Ovary (tissue), 9 donors: ENCODE results near the gene APBA1. TPM values are rescaled to one million over a fixed set of nuclear protein-coding genes. Genes with fewer than 3 reads are reported as not detected.

Experiments
- DNase-seq, 5 donors: peaks; one replicate each; pipeline ENCODE4 v3.0.0-alpha.2; 2019 to 2020
- H3K27ac ChIP-seq, 2 donors: fragments of 200-600 bp; one replicate each; pipeline versions ENCODE4 v1.5.1 to v1.8.0; 2019 to 2022
- H3K27me3 ChIP-seq: fragments of 200-600 bp; one replicate; pipeline ENCODE4 v1.8.0; 2022
- H3K36me3 ChIP-seq: fragments of 200-600 bp; sonication (generic); one replicate; pipeline ENCODE4 v1.5.1; 2019
- H3K4me1 ChIP-seq: one replicate; pipeline ENCODE4 v1.8.1; 2013; ENCODE audit warnings: mild to moderate bottlenecking, moderate library complexity; ENCODE audit not compliant: insufficient read depth
- H3K4me3 ChIP-seq: fragments of 200-600 bp; sonication (generic); one replicate; pipeline ENCODE4 v1.5.1; 2017
- H3K9me3 ChIP-seq, 2 donors: fragments of 200-600 bp in 1 of 2; sonication (generic) in 1 of 2; one replicate each; pipeline versions ENCODE4 v1.5.1 to v1.8.1; 2013 to 2019; ENCODE audit warnings: mild to moderate bottlenecking in 1 of 2, moderate library complexity in 1 of 2
- CTCF ChIP-seq, 3 donors: fragments of 450-650 bp in 2 of 3; fragments of 200-600 bp in 1 of 3; IDR thresholded peaks; one replicate each; pipeline versions ENCODE4 v1.5.1 to v1.8.0; 2016 to 2022; ENCODE audit warnings: antibody characterized with exemption in 3 of 3, mild to moderate bottlenecking in 1 of 3
- EP300 ChIP-seq: sonication (generic); formaldehyde crosslinking; IDR thresholded peaks from one replicate; pipeline ENCODE4 v1.6.1; 2017; ENCODE audit warnings: antibody characterized with exemption
- POLR2A ChIP-seq: fragments of 450-650 bp; IDR thresholded peaks from one replicate; pipeline ENCODE4 v1.6.1; 2017; ENCODE audit warnings: antibody characterized with exemption, mild to moderate bottlenecking, moderate library complexity
- WGBS, 3 donors: extraction: QIAGEN DNeasy Blood & Tissue Kit in 1 of 3; methylation state at CpG; one replicate each; pipeline versions ENCODE4 v1.1.5 to v1.1.7; 2013 to 2017; 5-methylcytosine and 5-hydroxymethylcytosine counted together
- intact Hi-C, 4 donors: fragments of 100-400 bp; cut with DNase I; formaldehyde crosslinking; loops; one replicate each; pipeline versions ENCODE4 v1.11.0 to v1.15.1; 2022 to 2023
- polyA plus RNA-seq, 2 donors: library from polyadenylated mRNA; stranded (reverse); fragments of 200-250 nt in 1 of 2; fragments of 350-450 nt in 1 of 2; fragmentation: Illumina TruSeq in 1 of 2; extraction: RNeasy Lipid Tissue Mini Kit (QIAGEN cat#74804) in 1 of 2; gene quantifications; one replicate each; pipeline ENCODE4 v1.2.3, GENCODE V29; 2013 to 2014
- total RNA-seq, 7 donors: library from RNA; depleted of rRNA in 2 of 7; stranded (reverse); fragments of >200 nt in 2 of 7; fragmentation: NEBNext Ultra II Directional in 3 of 7; extraction: Animal tissue kit (Norgen Biotek cat#: 25700) in 3 of 7; gene quantifications; one replicate each; pipeline versions ENCODE4 v1.1.0 to v1.2.4, GENCODE V29; 2016 to 2023
- donor health status: DM: no; HTN: no; CAD: no; lungs with moderate emphysema.
- donor health status: DM: no; HTN: no; CAD: no.
- donor health status: Bipolar disorder and iron deficiency.
- donor health status: DM: yes; HTN: yes; CAD: no.
- donor health status: DM: no; HTN: no; CAD: no.
- donor health status: DM: yes; HTN: yes; CAD: no.

The APBA1 gene
- total and polyA plus RNA-seq, 9 donors: 2.8 to 17.6 (median 12.9) TPM

- H3K4me1 ChIP-seq: peaks cover 7% of the 10 kb centered on the region
- H3K27ac ChIP-seq: no peak overlapping the region
- intact Hi-C loops: no loop called here
- WGBS, 3 donors: 69 to 75% (median 71%) methylated on average over 3 of the region's 3 CpGs
- no peaks in the 10 kb centered on the region for H3K36me3 ChIP-seq
- no peak for DNase-seq
- no peaks in the 10 kb centered on the region for H3K9me3 ChIP-seq
- TF ChIP-seq EP300 (no peak), POLR2A (no peak), CTCF (IDR thresholded peaks at IDR 0.05) (no peak)
- no peaks in the 10 kb centered on the region for H3K27me3 ChIP-seq
- H3K4me3 ChIP-seq: no peak overlapping the region
Measured at GRCh38 chr9:69621730-69622460, 50.3 kb downstream of the APBA1 start.

- Histone ChIP-seq H3K27ac (no peak overlapping the region), H3K4me1 (peaks cover 7% of the 10 kb centered on the region), H3K4me3 (no peak overlapping the region), H3K36me3 (no peaks in the 10 kb centered on the region), H3K27me3 (no peaks in the 10 kb centered on the region), H3K9me3 (no peaks in the 10 kb centered on the region)
- 95 to 97% (median 95%) methylated on average over 8 of the region's 8 CpGs for WGBS, 3 donors
- intact Hi-C loops: no loop called here
- DNase-seq: no peak
- TF ChIP-seq CTCF (IDR thresholded peaks at IDR 0.05): no peak
- no peak for TF ChIP-seq POLR2A
Measured at GRCh38 chr9:69620731-69621130, 51.4 kb downstream of the APBA1 start.

GRCh38 chr9:69619233-69619632, 52.9 kb downstream of the APBA1 start:
- WGBS, 3 donors: 80 to 92% (median 82%) methylated on average over 1 of the region's 1 CpG
- no peaks in the 10 kb centered on the region for H3K9me3 ChIP-seq
- no peak overlapping the region for H3K27ac ChIP-seq
- TF ChIP-seq CTCF (IDR thresholded peaks at IDR 0.05): no peak
- TF ChIP-seq POLR2A: no peak
- no peak for TF ChIP-seq EP300
- H3K4me1 ChIP-seq: peaks cover 7% of the 10 kb centered on the region
- no peaks in the 10 kb centered on the region for H3K27me3 ChIP-seq
- intact Hi-C loops: no loop called here
- H3K36me3 ChIP-seq: no peaks in the 10 kb centered on the region
- no peak overlapping the region for H3K4me3 ChIP-seq
- DNase-seq: no peak

GRCh38 chr9:69617006-69617405, 55.2 kb downstream of the APBA1 start:
- Histone ChIP-seq H3K27me3 (no peaks in the 10 kb centered on the region), H3K36me3 (no peaks in the 10 kb centered on the region), H3K9me3 (no peaks in the 10 kb centered on the region), H3K27ac (no peak overlapping the region), H3K4me1 (no peaks in the 10 kb centered on the region), H3K4me3 (no peak overlapping the region)
- intact Hi-C loops: no loop called here
- TF ChIP-seq EP300 (no peak), POLR2A (no peak), CTCF (IDR thresholded peaks at IDR 0.05) (no peak)
- no peak for DNase-seq
